ENCODE data around the gene C1QC. TPM values are rescaled to one million over a fixed set of nuclear protein-coding genes. Genes with fewer than 3 reads are reported as not detected.

The C1QC gene
- total and polyA plus RNA-seq, 2 experiments from 2014 or later = not detected

DNA sequence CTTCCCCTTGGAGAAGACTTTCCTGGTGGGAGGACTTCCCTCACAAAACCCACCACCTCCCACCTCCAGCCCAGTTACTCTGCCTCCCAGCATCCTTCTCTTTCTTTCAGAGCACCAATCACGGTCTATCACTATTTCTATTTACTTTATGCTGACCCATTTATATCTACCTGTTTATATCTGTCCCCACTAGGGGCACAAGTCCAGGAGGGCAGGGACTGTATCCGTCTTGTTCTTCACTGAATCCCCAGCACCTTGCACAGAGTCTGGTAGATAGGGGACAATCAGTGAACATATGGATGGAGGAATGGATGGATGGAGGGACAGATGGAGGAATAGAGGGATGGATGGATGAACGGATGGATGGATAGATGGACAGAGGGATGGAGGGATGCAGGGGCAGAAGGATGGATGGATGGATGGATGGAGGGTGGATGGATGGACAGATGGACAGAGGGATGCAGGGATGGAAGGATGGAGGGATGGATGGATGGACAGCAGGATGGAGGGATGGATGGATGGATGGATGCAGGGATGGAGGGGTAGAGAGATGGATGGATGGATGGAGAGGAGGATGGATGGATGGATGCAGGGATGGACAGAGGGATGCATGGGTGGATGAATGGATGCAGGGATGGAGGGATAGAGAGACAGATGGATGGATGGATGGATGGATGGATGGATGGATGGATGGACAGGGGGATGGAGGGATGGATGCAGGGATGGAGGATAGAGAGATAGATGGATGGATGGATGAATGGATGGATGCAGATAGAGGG is 15.1 kb downstream of the C1QC start:
- no peak overlapping the region for H3K27ac Mint-ChIP-seq
- no peak for ATAC-seq
- no peaks in the 10 kb centered on the region; the same call in 2 of the 3 replicates for H3K9me3 Mint-ChIP-seq
- Histone ChIP-seq H3K27me3 (ENCODE audit: insufficient read depth) (no peaks in the 10 kb centered on the region), H4K20me1 (replicated peaks; ENCODE audit: insufficient read depth) (no peaks in the 10 kb centered on the region), H3K36me3 (ENCODE audit: insufficient read depth) (no peaks in the 10 kb centered on the region), H3F3A (replicated peaks; ENCODE audit: low read depth) (no peaks in the 10 kb centered on the region), H2AFZ (no peak overlapping the region), H3K9me2 (ENCODE audit: insufficient read depth) (no peaks in the 10 kb centered on the region), H3K4me1 (ENCODE audit: insufficient read depth) (no peaks in the 10 kb centered on the region), H3K79me2 (replicated peaks; ENCODE audit: insufficient read depth) (no peaks in the 10 kb centered on the region), H3K4me3 (no peak overlapping the region), H3K27ac (ENCODE audit: low read depth) (no peak overlapping the region), H3K4me2 (no peak overlapping the region)
- H3K4me1 Mint-ChIP-seq = no peaks in the 10 kb centered on the region
- TF ChIP-seq, protein P1, sequence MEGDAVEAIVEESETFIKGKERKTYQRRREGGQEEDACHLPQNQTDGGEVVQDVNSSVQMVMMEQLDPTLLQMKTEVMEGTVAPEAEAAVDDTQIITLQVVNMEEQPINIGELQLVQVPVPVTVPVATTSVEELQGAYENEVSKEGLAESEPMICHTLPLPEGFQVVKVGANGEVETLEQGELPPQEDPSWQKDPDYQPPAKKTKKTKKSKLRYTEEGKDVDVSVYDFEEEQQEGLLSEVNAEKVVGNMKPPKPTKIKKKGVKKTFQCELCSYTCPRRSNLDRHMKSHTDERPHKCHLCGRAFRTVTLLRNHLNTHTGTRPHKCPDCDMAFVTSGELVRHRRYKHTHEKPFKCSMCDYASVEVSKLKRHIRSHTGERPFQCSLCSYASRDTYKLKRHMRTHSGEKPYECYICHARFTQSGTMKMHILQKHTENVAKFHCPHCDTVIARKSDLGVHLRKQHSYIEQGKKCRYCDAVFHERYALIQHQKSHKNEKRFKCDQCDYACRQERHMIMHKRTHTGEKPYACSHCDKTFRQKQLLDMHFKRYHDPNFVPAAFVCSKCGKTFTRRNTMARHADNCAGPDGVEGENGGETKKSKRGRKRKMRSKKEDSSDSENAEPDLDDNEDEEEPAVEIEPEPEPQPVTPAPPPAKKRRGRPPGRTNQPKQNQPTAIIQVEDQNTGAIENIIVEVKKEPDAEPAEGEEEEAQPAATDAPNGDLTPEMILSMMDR (conservative IDR thresholded peaks at IDR 0.05; ENCODE audit: low read depth in 2 of 2) = peak in 1 of 2 experiments; percentile 3; a peak in 2 of 4 replicates
- TF ChIP-seq, protein P2, sequence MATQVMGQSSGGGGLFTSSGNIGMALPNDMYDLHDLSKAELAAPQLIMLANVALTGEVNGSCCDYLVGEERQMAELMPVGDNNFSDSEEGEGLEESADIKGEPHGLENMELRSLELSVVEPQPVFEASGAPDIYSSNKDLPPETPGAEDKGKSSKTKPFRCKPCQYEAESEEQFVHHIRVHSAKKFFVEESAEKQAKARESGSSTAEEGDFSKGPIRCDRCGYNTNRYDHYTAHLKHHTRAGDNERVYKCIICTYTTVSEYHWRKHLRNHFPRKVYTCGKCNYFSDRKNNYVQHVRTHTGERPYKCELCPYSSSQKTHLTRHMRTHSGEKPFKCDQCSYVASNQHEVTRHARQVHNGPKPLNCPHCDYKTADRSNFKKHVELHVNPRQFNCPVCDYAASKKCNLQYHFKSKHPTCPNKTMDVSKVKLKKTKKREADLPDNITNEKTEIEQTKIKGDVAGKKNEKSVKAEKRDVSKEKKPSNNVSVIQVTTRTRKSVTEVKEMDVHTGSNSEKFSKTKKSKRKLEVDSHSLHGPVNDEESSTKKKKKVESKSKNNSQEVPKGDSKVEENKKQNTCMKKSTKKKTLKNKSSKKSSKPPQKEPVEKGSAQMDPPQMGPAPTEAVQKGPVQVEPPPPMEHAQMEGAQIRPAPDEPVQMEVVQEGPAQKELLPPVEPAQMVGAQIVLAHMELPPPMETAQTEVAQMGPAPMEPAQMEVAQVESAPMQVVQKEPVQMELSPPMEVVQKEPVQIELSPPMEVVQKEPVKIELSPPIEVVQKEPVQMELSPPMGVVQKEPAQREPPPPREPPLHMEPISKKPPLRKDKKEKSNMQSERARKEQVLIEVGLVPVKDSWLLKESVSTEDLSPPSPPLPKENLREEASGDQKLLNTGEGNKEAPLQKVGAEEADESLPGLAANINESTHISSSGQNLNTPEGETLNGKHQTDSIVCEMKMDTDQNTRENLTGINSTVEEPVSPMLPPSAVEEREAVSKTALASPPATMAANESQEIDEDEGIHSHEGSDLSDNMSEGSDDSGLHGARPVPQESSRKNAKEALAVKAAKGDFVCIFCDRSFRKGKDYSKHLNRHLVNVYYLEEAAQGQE (IDR thresholded peaks at IDR 0.05; ENCODE audit: unreplicated experiment) = no peak
- TF ChIP-seq, protein P3, sequence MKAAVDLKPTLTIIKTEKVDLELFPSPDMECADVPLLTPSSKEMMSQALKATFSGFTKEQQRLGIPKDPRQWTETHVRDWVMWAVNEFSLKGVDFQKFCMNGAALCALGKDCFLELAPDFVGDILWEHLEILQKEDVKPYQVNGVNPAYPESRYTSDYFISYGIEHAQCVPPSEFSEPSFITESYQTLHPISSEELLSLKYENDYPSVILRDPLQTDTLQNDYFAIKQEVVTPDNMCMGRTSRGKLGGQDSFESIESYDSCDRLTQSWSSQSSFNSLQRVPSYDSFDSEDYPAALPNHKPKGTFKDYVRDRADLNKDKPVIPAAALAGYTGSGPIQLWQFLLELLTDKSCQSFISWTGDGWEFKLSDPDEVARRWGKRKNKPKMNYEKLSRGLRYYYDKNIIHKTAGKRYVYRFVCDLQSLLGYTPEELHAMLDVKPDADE (IDR thresholded peaks at IDR 0.05) = no peak
- no peak for TF ChIP-seq CREB1 (CRISPR knock-in tag; IDR thresholded peaks at IDR 0.05; ENCODE audit: low read depth)
- H3K27me3 Mint-ChIP-seq (ENCODE audit: insufficient read depth, low read depth, poor library complexity) = peaks cover 3% of the 10 kb centered on the region
- no peaks in the 10 kb centered on the region for H3K36me3 Mint-ChIP-seq (ENCODE audit: low read depth)
- DNase-seq (ENCODE audit: low spot score) = no peak
- no peak overlapping the region for H3K4me3 Mint-ChIP-seq

DNA sequence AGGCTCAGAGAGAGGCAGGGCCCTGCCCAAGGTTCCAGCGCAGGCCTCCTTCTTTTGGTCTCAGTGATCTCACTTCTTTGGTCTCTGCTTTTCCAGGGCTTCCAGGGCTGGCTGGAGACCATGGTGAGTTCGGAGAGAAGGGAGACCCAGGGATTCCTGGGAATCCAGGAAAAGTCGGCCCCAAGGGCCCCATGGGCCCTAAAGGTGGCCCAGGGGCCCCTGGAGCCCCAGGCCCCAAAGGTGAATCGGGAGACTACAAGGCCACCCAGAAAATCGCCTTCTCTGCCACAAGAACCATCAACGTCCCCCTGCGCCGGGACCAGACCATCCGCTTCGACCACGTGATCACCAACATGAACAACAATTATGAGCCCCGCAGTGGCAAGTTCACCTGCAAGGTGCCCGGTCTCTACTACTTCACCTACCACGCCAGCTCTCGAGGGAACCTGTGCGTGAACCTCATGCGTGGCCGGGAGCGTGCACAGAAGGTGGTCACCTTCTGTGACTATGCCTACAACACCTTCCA is 17.3 kb downstream of the C1QC start:
- no peaks in the 10 kb centered on the region for H3K79me2 ChIP-seq (replicated peaks; ENCODE audit: insufficient read depth)
- H3K9me3 Mint-ChIP-seq = no peaks in the 10 kb centered on the region; the same call in 2 of the 3 replicates
- no peak overlapping the region for H2AFZ ChIP-seq
- H3K4me1 ChIP-seq (ENCODE audit: insufficient read depth) = no peaks in the 10 kb centered on the region
- peaks cover 8% of the 10 kb centered on the region for H3K27me3 Mint-ChIP-seq (ENCODE audit: insufficient read depth, low read depth, poor library complexity)
- no peak overlapping the region for H3K27ac Mint-ChIP-seq
- no peak for ATAC-seq
- H3K4me3 ChIP-seq = no peak overlapping the region
- no peaks in the 10 kb centered on the region for H3K36me3 ChIP-seq (ENCODE audit: insufficient read depth)
- no peaks in the 10 kb centered on the region for H3K36me3 Mint-ChIP-seq (ENCODE audit: low read depth)
- DNase-seq (ENCODE audit: low spot score) = no peak
- no peak overlapping the region for H3K4me3 Mint-ChIP-seq
- no peaks in the 10 kb centered on the region for H3K27me3 ChIP-seq (ENCODE audit: insufficient read depth)
- H3F3A ChIP-seq (replicated peaks; ENCODE audit: low read depth) = no peaks in the 10 kb centered on the region
- no peaks in the 10 kb centered on the region for H3K9me2 ChIP-seq (ENCODE audit: insufficient read depth)
- H3K4me2 ChIP-seq = no peak overlapping the region
- no peaks in the 10 kb centered on the region for H4K20me1 ChIP-seq (replicated peaks; ENCODE audit: insufficient read depth)
- H3K27ac ChIP-seq (ENCODE audit: low read depth) = no peak overlapping the region
- no peaks in the 10 kb centered on the region for H3K4me1 Mint-ChIP-seq
- TF ChIP-seq ZNF331 (CRISPR knock-in tag; IDR thresholded peaks at IDR 0.05; ENCODE audit: low read depth) = no peak
- no peak for TF ChIP-seq NANOG (IDR thresholded peaks at IDR 0.05; ENCODE audit: borderline replicate concordance)
- no peak for TF ChIP-seq JUNB (IDR thresholded peaks at IDR 0.05; ENCODE audit: unreplicated experiment)
- TF ChIP-seq, protein P1 (conservative IDR thresholded peaks at IDR 0.05; ENCODE audit: low read depth in 2 of 2) = no peak
- TF ChIP-seq EZH2phosphoT487 (IDR thresholded peaks at IDR 0.05; ENCODE audit: unreplicated experiment) = no peak
- no peak for TF ChIP-seq ZNF114 (CRISPR knock-in tag; IDR thresholded peaks at IDR 0.05)
- TF ChIP-seq STAT1 (IDR thresholded peaks at IDR 0.05; ENCODE audit: unreplicated experiment) = no peak
